HG02981 (cell line): Measurements from ENCODE around the gene PCYT1A.
"Not testable (repeated sequence)": the region's sequence is repeated elsewhere in the genome, so short reads cannot be mapped to it uniquely, and the experiment has no call there.

ENCODE experiments used
- ATAC-seq: cut with Tn5 transposase; IDR thresholded peaks from one replicate; pipeline ENCODE4 v1.9.1; 2021; ENCODE audit warnings: mild to moderate bottlenecking, moderate library complexity; ENCODE audit not compliant: unreplicated experiment

PCYT1A gene

DNA sequence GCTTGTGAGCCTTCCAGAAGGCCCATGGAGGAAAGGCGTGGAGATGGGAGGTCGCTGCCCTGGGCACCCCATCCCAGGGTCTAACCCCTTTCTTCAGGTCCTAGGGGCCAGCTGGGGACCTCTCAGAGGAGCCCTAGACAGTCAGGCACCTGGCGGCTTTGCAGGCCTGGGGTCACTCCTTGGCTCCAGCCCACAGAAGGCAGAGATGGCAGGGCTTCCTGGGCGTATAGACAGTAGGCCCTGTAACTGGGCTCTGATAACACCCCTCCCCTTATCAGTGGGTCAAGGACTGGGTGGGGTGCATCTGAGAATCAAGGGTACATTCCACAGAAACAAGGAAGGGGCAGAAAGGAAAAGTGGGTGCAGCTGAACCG lies 93.0 kb downstream of the PCYT1A start:
- no peak for ATAC-seq

DNA sequence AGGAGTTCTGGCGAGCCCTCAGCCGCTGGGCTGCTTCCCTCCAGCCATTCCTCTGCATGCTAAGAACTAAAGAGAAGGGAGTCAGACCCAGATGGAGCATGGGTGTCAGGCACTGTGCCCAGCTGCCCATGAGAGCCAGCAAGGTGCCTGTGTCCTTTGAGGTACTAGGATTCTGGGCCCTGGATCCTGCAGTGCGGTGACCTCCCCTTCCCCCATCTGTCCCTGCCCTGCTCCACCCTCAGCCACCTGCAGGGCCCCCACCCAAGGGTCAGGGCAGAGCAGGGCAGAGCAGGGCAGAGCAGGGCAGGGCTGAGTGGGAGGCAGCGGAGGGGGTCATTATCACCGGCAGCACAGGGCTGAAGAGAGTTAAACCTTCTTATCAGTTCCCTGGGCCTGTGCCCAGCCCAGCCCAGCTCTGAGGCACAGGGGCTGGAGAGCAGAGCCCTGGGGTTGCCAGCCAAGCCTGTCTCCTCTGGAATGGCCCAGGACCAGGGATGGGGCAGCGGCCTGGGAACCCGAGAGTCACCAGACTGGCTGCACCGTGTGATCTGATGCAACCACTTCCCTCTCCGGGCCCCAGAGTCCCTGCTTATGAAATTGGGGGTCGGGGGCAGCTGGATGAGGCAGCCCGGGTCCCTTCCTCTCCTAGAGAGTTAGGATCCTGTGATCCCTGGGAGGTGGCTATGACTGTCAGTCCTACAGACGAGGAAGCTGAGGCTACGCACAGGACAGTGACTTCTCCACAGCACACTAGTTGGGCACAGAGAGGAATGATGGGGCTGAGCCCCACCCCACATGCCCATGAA lies 93.6 kb downstream of the PCYT1A start:
- ATAC-seq = no peak

DNA sequence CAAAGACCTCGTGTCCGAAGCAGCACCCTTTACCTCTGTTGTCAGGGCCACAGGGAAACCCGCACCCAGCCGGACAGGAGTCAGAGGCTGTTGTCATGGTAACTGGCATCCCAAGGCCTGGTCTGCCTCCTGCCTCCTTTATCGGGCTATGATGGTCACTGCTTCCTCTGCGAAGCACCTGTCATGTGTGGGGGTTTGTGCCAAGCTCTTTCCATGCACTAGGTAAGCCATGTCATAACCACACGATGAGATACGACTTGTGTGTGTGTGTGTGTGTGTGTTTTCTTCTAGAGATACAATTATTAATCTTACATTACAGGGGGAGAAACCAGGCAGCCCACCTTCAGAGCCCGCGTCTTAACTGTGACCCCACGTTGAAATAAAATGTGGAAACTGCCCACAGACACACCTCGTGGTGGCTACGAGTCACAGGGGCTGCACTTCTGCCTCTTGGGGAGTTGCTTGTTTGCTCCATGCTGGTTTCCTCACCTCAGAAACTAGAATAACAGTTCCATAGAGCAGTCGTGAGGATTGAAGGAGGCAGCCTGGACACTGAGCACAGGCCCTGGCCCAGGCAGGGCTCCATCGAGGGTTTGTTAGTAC lies 94.3 kb downstream of the PCYT1A start:
- no peak for ATAC-seq

DNA sequence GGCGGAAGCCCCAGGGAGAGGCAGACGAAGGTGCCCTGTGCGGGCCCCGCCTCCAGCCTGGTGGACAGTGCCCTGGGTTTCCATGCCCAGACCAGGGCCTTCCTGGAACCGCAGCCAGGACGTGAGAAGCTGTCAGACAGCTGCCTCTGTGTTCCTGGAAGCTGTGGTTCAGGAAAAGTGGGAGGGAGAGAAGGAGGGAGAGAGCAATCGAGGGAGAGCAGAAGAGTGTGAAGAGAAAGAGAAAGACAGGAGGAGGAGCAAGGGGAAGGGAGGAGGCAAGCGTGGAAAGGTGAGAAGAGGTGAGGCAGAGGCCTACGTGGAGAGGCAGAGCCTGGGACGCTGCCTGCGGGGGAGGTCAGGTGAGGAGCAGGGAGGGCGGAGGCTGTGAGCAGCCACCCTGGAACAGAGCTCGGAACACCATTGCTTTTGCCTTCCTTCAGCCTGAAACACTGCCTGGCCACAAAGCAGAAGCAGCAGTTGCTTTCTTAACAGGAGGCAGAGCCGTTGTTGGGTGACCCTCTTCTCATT lies 94.9 kb downstream of the PCYT1A start:
- ATAC-seq = no peak

DNA sequence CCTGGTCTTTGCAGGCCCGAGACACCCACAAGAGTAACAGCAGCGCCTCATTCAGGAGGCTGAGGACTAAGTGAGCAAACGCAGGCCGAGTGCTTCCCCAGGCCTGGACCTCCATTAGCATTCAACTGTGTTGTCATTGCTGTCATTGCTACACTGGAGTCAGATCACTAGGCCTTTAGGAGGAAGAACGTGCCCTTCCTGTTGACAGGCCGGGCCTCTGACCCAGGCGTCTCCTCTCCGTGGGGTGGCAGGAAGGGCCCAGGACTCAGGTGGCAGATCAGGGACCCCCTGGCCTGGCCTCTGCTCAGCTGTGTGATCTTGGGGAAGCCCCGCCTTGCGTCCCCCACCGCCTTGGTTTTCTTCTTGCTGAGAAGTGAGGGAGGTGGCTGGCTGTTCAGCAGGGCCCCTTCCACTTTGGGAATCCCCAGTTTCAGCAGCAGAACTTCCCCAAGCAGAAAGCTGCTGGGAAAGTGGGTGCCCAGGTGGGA lies 95.4 kb downstream of the PCYT1A start:
- ATAC-seq = peak; percentile 32

DNA sequence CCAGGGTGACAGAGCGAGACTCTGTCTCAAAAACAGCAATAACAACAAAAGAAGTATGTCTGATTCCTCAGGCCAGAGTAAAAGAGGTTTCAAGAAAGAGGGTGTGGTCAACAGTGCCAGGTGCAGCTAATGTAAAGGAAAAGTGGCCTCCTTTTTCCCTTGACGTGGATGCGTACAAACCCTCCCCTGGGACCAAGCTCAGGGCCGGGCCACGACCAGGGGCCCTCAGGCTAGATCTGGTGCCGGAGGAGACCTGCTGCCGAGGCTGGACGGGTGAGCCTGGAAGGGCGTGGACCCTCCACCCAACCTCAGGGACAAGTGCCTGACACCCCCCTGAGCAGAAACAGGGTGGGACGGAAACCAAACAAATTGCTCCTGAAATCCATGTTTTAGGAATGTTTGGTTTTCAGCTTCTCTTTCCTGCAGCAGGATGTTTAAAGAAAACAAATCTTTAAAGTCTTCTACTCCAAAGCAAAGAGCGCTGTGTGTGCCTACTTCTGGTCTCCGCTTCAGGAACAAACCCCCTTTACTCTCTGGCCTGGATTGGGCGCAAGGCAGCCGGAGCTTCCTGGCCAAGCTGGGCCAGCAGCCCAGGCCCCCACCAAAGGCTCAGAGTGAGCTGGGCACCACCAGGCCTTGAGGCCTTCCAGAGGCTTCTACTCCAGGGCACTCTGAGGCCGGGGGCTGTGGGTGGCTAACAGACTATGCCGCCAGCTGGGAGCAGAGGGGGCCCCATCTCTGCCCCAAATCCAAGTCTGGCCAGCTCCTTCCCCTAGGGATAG lies 97.8 kb downstream of the PCYT1A start:
- no peak for ATAC-seq

DNA sequence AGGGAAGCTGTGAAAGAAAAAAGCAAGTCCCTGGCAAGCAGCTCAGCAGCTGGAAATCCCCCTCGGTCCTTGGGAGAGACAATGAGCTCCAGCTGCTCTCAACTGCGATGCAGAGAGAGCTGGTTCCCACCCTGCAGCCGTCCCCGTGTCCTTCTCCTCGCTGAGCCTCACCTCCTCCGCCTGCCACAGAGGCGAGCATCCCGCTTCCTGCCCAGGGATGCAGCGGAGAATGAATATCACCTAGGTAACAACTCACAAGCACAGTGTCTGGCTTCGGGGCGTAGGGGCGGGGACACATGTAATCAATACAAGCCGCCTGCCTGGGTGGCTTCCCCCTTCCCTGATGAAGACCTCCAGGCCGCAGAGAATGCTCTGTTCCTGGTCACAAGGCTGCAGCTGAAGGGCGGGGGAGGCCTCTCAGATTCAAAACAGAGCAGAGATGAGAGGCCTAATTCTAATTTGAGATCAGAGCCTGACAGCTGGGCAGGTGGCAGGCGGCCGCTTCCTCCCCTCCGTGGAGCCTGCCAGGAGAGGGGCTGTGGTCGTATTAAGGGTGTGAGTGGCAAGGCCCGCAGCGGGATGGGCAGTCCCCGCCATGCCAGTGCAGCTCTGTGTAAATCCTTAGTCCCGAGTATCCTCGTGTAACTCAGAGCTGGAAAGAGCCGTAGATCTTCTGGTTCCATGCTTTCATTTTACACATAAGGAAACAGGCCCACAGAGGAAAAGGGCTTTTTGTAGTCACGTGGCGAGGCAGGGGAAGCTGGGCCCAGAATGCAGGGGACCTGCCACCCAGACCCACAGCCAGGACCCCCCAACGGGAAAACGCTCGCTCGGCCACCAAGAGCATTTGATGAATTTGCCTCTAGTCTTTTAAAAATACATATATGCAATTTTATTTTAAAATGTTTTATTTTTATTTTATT lies 100.6 kb downstream of the PCYT1A start:
- no peak for ATAC-seq

DNA sequence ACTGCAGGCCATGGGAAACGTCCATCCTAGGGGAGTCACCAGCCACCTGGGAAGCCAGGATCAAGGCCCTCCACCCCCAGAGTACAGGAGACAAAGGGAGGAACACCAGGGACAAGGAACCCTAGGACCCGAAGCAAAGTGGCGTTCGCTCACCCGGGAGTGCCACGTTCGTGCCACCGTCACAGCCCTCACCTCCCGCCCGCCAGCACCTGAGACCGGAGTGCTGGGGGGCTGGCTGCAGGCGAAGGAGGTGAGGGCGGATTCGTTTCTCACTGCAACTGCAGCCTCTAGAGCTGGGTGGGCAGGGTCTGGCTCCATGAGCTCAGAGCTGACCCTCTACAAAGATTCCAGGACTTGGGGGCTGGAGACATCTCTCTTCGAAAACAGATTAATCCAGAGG lies 102.6 kb downstream of the PCYT1A start:
- ATAC-seq = no peak

DNA sequence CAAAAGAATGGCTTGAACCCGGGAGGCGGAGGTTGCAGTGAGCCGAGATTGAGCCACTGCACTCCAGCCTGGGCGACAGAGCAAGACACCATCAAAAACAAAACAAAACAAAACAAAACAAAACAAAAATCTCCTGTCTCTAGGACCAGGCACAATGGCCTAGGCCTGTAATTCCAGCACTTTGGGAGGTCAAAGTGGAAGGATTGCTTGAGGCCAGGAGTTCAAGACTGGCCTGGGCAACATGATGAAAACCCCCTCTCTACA lies 103.4 kb downstream of the PCYT1A start:
- not testable (repeated sequence) for ATAC-seq

DNA sequence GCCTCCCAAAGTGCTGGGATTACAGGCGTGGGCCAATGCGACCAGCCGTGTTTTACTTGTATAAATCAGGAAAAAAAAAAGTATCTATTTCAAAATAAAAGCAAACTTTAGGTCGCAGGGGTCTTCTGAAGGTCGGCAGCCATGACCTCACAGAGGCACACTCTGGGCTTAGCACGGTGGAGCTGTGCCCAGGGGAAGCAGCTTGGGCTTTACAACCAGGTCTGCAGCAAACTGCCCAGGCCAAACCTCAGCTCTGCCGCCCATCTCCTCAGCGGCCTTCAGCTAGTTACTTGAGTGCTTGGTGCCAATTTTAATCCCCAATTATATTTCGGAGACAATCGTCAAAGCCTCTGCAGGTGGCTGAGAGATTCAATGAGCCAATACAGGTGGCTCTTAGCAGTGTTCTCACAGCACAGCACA lies 106.4 kb downstream of the PCYT1A start:
- no peak for ATAC-seq

DNA sequence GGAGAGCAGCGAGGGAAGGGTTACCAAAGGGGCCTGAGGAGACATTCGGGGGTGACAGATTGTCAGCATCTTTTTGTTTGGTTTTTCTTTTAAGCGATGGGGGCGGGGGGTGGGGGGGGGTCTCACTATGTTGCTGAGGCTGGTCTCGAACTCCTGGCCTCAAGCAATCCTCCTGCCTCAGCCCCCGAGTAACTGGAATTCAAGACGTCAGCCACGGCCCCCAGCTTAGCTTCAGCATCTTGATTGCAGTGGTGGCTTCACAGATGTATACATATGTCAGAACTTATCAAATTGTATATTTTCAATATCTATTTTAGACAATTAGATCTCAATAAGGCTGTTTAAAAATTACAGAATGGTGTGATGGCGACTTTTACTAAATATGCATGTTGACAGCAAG lies 107.2 kb downstream of the PCYT1A start:
- no peak for ATAC-seq
